GM12891 (cell line): ENCODE results near the gene CLK3.

Experiments used
- PAX5 ChIP-seq: IDR thresholded peaks from 2 replicates; pipeline ENCODE4 v1.6.1; 2011; ENCODE audit warnings: low read length, moderate library complexity, mild to moderate bottlenecking; ENCODE audit not compliant: insufficient read depth, severe bottlenecking
- POLR2A ChIP-seq: IDR thresholded peaks from 2 replicates; pipeline ENCODE4 v1.6.1; 2011; ENCODE audit warnings: low read depth, low read length, control low read depth
- POLR2AphosphoS5 ChIP-seq: IDR thresholded peaks from 2 replicates; pipeline ENCODE4 v1.6.1; 2011; ENCODE audit warnings: low read depth, low read length, control low read depth
- TAF1 ChIP-seq: IDR thresholded peaks from 2 replicates; pipeline ENCODE4 v1.6.1; 2011; ENCODE audit warnings: low read depth, low read length, control low read depth

GRCh38 chr15:74614744-74615507 lies 710 bp upstream of the CLK3 start:
- TF ChIP-seq POLR2A (no peak; the same call in 1 of the 2 replicates), POLR2AphosphoS5 (no peak; the same call in 1 of the 2 replicates), TAF1 (no peak), PAX5 (no peak)
